ENCODE data around the gene AHCYL1. TPM values are rescaled to one million over a fixed set of nuclear protein-coding genes. Genes with fewer than 3 reads are reported as not detected.

The AHCYL1 gene
- total RNA-seq (2021; fragmentation: NEBNext Ultra II Directional; extraction: Animal tissue kit (Norgen Biotek cat#: 25700)) (92.5 and 95.9 TPM in 2 replicates), polyA plus RNA-seq (2011; rRNA removed) (55.8 and 64.5 TPM in 2 replicates), polyA minus RNA-seq (2011; rRNA and poly(A)+ RNA removed) (83.3 and 95.8 TPM in 2 replicates)
- 62.7 TPM for polyA plus RNA-seq (2011; cell fraction: cytosol; rRNA removed)
- polyA plus RNA-seq (2011; cell fraction: nucleus; rRNA removed), result 54.7 TPM
- polyA plus RNA-seq (2012, experiment 1 of 2), result 74.7 to 98.1 TPM (median 80.1 TPM) in 4 replicates
- 12.0 TPM for polyA plus RNA-seq (2012, experiment 2 of 2)
- 64.4 TPM for polyA plus RNA-seq (2013, experiment 1 of 2)
- 62.7 TPM for polyA plus RNA-seq (2013, experiment 2 of 2)
- 46.4 TPM for polyA minus RNA-seq (2011; cell fraction: cytosol; rRNA and poly(A)+ RNA removed)
- 34.2 TPM for polyA minus RNA-seq (2011; cell fraction: nucleus; rRNA and poly(A)+ RNA removed)
- long read RNA-seq, experiment 1, full-length matches to known transcripts, result 22 of 100 reads
- long read RNA-seq, experiment 1, partial matches to known transcripts, result 32 of 100 reads
- long read RNA-seq, experiment 1, other reads (novel, unspliced or antisense), result 46 of 100 reads
- long read RNA-seq, experiment 2, partial matches to known transcripts, result 10 of 12 reads
- long read RNA-seq, experiment 2, other reads (novel, unspliced or antisense), result 2 of 12 reads

GRCh38 chr1:109984456-109985246 lies at the start of gene AHCYL1:
Gene AHCYL1 (plus strand): TSS chr1:109984765. CDS start chr1:109985053, 288 bp downstream.
- Histone ChIP-seq H4K5ac (ENCODE audit: insufficient read length, low read depth, low read length) (peak within 1 kb of the TSS; percentile 72), H2AFZ (ENCODE audit: low read length) (peak within 1 kb of the TSS; percentile 64), H3K23ac (ENCODE audit: insufficient read length) (no peak within 1 kb of the TSS), H2AK5ac (ENCODE audit: low read depth, low read length) (no peak within 1 kb of the TSS), H3K4me3 (ENCODE audit: extremely low read depth in 1 of 4, insufficient read depth in 2 of 4, low read depth in 3 of 4, low read length in 4 of 4) (peak within 1 kb of the TSS; percentile 40 to 82 (median 78)), H3K79me2 (ENCODE audit: control insufficient read depth in 1 of 2, insufficient read depth in 2 of 2, low read length in 2 of 2) (peaks cover 3 to 45% of the 10 kb centered on the region in 2 experiments; a peak in 3 of 4 replicates), H3K9me3 (ENCODE audit: insufficient read depth in 2 of 2, low read depth in 1 of 2, low read length in 1 of 2) (no peaks in the 10 kb centered on the region), H2BK120ac (replicated peaks; ENCODE audit: low read depth, low read length) (no peak within 1 kb of the TSS), H2BK5ac (ENCODE audit: low read depth, low read length) (no peak within 1 kb of the TSS; the same call in 1 of the 2 replicates), H3K27me3 (replicated peaks in 1 of 4; ENCODE audit: control insufficient read depth in 3 of 4, extremely low read depth in 1 of 4, insufficient read depth in 3 of 4, low read length in 3 of 4) (no peaks in the 10 kb centered on the region), H3K27ac (ENCODE audit: low read depth, low read length) (peak within 1 kb of the TSS; percentile 86), H3K56ac (replicated peaks; ENCODE audit: insufficient read length, low read depth, low read length) (no peak within 1 kb of the TSS), H3K4me1 (replicated peaks in 1 of 4; ENCODE audit: control insufficient read depth in 3 of 4, insufficient read depth in 4 of 4, low read length in 3 of 4) (peaks cover 4 to 12% (median 9%) of the 10 kb centered on the region in 4 experiments; a peak in 6 of 7 replicates), H3K4me2 (ENCODE audit: insufficient read depth in 1 of 2, low read depth in 2 of 2, low read length in 2 of 2) (peak within 1 kb of the TSS; percentile 83 to 84), H3K79me1 (ENCODE audit: low read depth, low read length) (no peaks in the 10 kb centered on the region), H2BK15ac (ENCODE audit: low read length) (0 out of 2 replicates have a peak within 1 kb of the TSS, but pooled peaks have one; percentile 1), H3K23me2 (ENCODE audit: low read depth, low read length) (peaks cover 4% of the 10 kb centered on the region; the same call in 1 of the 2 replicates), H3K4ac (replicated peaks; ENCODE audit: insufficient read length, low read depth, low read length) (no peak within 1 kb of the TSS), H3K9ac (replicated peaks in 1 of 4; ENCODE audit: extremely low read depth in 1 of 4, low read depth in 3 of 4, low read length in 3 of 4) (peak within 1 kb of the TSS; percentile 74 to 95 (median 87)), H2BK12ac (ENCODE audit: low read depth, low read length) (0 out of 2 replicates have a peak within 1 kb of the TSS, but pooled peaks have one; percentile 1), H3K36me3 (ENCODE audit: control insufficient read depth in 2 of 4, insufficient read depth in 4 of 4, low read length in 3 of 4) (0 out of 8 replicates have a peak, but pooled peaks cover 0 to 3% (median 0%) of the 10 kb centered on the region in 4 experiments), H3K14ac (ENCODE audit: insufficient read length) (no peak within 1 kb of the TSS), H2BK20ac (ENCODE audit: low read length) (no peak within 1 kb of the TSS), H3K18ac (ENCODE audit: extremely low read depth, low read length) (peak within 1 kb of the TSS; percentile 73), H4K8ac (ENCODE audit: extremely low read depth, insufficient read depth, low read length) (peak within 1 kb of the TSS; percentile 90; the same call in 1 of the 2 replicates), H4K91ac (replicated peaks; ENCODE audit: insufficient read length, low read length) (no peak within 1 kb of the TSS), H4K20me1 (replicated peaks in 1 of 2; ENCODE audit: control insufficient read depth in 1 of 2, insufficient read depth in 2 of 2, low read length in 2 of 2) (peaks cover 10% of the 10 kb centered on the region in 2 experiments)
- CTCF ChIA-PET (ENCODE audit: partially characterized antibody), result interaction anchor here (0.5 to 18.1 kb wide), 53 partner anchors 9 to 587 kb away, joined by 3 to 700 read pairs (median 5); partner anchors contain the start of genes GNAI3, SORT1 and STRIP1
- peak; percentile 55 for FAIRE-seq
- peak; percentile 97 for DNase-seq (ENCODE audit: low read depth in 1 of 2, low spot score in 2 of 2)
- 2% methylated on average over 48 of the region's 79 CpGs; no CpG with 5 or more reads in 1 of the 2 experiments for WGBS, 2 experiments (ENCODE audit: extremely low coverage in 1 of 2, insufficient coverage in 1 of 2, insufficient read length in 1 of 2, insufficient replicate concordance in 2 of 2, low coverage in 1 of 2, low lambda C conversion rate in 2 of 2, missing lambda C conversion rate in 1 of 2)
- POLR2A ChIA-PET (ENCODE audit: partially characterized antibody), result interaction anchor here (0.7 to 4.3 kb wide), 18 partner anchors 9 to 436 kb away, joined by 3 to 19 read pairs (median 7); partner anchors contain the start of gene GNAI3
- no peak for TF ChIP-seq HDAC6 (IDR thresholded peaks at IDR 0.05; ENCODE audit: low read depth, low read length)
- TF ChIP-seq, protein P1, sequence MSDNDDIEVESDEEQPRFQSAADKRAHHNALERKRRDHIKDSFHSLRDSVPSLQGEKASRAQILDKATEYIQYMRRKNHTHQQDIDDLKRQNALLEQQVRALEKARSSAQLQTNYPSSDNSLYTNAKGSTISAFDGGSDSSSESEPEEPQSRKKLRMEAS (IDR thresholded peaks at IDR 0.05), result peak; percentile 86
- TF ChIP-seq CREB1 (IDR thresholded peaks at IDR 0.05), result peak; percentile 93
- TF ChIP-seq E2F6 (IDR thresholded peaks at IDR 0.05), result peak; percentile 47
- no peak for TF ChIP-seq CBX8 (IDR thresholded peaks at IDR 0.05; ENCODE audit: borderline replicate concordance, low read depth, low read length)
- TF ChIP-seq FOSL1 (IDR thresholded peaks at IDR 0.05; ENCODE audit: insufficient read depth, low read depth, low read length), result no peak
- TF ChIP-seq PHF8 (conservative IDR thresholded peaks at IDR 0.05; ENCODE audit: low read depth, low read length), result peak; percentile 77; the same call in 1 of the 2 replicates

Data from H1 (cell line).